ENCODE data around the gene NFASC.

The NFASC gene

GRCh38 chr1:205041998-205042910 is 171.6 kb downstream of the NFASC start:
- peak; percentile 81 for DNase-seq (ENCODE audit: low spot score)

DNA sequence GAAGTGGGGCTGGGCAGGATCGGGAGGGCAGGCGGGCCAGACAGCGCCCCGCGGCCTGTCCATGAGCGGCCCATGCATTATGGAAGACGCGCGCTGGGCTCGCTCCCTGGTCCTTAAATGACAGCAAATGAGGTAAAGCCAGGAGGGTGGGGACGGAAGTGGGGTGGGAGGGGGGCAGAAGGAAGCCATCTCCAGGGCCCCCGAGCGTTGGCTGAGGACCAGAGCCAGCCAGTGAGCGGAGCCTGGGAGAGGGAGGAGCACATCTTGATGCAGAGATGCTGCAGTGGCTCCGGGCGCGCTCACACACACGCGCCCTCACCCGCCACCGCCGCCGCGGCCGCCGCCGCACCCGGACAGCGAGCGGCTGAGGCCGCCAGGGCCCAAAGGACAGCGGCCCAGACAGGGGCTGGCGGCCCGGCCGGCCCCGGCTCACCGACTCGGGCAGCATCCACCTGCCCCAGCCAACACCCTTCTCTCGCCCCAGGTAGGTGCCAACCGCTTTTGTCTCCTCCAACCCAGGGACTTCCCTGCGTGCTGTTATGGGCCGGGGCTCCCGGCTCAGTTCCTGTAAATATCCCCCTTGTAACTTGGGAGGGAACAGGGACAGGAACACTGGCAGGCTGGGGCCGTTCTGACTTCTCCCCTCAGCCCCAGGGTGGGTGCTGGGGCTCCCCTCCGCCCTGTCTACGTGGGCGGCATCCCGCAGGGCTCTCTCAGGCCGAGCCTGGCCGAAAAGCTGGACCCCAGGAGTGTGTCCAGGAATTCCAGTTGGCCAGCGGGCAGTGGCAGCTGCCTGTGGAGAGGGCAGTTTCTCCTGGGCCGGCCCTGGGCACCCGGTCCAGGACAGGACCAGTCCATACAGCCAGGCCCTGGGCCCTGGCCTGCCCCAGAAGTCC is 172.5 kb downstream of the NFASC start, which contains the start of gene CNTN2:
TSS of gene CNTN2 (plus strand) at position 302 of the 896 bp plus-strand sequence. CDS start 9,974 bp downstream, outside the sequence.
- peak; percentile 87 for DNase-seq (ENCODE audit: low spot score)

DNA sequence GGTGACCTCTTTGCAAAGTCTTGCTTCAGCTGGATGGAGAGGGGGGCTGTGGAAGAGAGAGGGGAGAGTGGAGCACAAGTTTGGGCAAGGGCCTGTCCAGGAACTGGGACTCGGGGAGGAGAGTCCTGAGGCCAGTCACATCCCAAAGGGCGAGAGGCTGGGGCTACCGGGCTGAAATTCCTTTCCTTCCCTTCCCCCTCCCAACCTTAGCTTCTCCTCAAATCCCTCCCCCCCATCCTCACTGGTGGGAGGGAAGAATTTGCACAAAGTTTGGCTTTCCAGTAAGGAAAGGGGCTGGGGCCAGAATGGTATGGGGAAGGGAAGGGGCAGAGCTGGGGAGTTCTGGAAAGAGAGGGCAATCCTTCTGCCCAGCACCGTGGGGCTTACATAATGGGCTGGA is 173.2 kb downstream of the NFASC start:
- no peak for DNase-seq (ENCODE audit: low spot score)

DNA sequence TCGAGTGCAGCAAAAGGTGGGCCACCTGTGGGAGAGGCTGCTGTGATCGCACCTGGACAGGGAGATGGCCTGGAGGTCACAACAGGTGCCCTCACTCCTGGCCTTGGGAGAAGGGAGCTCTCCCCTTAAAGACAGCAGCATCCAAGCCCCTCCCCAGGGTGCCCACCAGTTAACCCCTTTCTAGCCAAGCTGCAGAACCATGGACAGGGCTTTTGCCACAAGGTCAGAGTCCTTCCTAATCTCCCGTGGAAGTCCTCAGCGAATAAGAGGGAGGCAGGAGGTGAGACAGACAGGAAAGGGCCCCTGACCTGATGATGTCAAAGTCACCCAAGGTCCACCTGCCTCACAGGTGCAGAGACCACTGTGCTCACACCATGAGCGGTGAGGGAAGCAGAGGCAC is 174.1 kb downstream of the NFASC start:
- no peak for DNase-seq (ENCODE audit: low spot score)

DNA sequence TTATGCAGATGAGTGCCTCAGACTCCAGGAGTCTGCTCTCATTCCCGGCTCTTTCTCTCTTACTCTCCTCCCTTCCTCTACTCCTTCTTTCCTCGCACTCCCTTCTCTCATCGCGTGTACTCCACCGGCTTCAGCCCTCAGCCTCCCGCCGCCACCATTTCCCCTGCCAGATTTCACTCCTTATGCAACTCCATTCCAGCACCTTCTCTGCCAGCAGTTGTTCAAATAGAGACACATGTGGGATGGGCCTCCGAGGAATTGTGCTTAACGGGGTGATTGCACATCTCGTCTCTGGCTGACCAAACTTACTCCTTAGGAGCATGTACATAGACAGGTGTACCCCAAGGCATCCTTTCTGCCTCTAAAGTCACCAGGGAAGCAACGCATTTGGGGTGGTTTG is 174.5 kb downstream of the NFASC start:
- no peak for DNase-seq (ENCODE audit: low spot score)

DNA sequence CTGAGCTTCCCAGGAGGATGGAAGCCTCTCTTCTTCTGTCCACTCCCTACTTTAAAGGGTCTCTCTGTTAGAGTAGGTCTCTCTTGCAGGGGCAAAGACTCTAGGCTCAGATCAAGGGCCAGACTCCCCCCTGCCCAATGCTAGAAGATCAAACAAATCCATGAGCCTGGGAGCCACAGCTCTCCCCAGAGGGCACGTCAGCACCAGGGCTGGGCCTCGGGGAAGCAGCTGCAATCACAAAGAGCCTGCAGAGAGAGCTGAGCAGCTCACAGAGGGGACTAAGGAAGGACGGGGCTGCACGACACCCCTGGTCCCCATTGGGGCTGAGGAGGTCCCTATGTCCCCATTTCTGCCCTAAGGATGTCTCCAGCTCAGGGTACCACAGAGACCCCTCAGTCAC is 176.2 kb downstream of the NFASC start:
- peak; percentile 83 for DNase-seq (ENCODE audit: low spot score)

DNA sequence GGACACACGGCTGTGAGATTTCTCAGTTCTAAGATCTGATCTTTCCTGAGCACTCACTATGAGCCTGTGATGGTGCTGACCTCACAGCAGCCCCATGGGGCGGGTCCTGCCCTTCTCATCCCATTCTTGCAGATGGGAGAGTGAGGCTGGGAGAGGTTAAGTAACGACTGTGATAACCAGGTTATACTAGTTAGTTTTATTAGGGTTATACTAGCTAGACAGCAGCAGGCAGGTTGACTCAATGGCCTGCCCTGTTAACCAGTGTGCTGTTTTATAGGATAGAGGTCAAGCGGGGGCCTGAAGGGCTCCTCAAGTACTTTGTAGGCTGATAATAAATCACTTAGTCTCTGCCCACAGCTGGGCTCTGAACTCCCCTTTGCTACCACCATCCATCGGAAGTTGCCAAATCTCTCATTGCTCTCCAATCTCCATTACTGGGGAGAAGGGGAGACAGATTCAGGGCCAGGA is 177.1 kb downstream of the NFASC start:
- DNase-seq (ENCODE audit: low spot score), result peak; percentile 87

GRCh38 chr1:205048382-205048781 is 177.7 kb downstream of the NFASC start:
- peak; percentile 96 for DNase-seq (ENCODE audit: low spot score)

DNA sequence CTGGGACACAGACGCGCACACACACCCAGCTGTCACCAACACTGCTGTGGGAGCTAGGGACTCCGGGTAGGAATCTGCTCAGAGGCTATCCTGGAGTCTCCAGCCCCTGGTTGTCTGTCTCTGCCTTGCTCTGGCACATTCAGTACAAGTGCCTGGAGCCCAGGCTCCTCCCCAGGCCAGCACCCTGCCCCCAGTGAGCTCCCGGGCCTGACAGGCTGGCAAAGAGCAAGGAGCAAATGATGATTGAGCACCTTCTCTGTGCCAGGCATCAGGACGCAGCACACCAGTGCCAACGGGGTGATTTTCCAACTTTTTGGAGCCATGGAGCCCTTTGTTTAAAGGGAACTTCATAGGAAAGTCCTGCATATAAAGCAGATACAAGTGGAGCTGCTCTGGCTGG is 178.8 kb downstream of the NFASC start:
- peak; percentile 74 for DNase-seq (ENCODE audit: low spot score)

- DNase-seq (ENCODE audit: low spot score), result no peak
Measured at GRCh38 chr1:205052690-205053089, 182.0 kb downstream of the NFASC start.

DNA sequence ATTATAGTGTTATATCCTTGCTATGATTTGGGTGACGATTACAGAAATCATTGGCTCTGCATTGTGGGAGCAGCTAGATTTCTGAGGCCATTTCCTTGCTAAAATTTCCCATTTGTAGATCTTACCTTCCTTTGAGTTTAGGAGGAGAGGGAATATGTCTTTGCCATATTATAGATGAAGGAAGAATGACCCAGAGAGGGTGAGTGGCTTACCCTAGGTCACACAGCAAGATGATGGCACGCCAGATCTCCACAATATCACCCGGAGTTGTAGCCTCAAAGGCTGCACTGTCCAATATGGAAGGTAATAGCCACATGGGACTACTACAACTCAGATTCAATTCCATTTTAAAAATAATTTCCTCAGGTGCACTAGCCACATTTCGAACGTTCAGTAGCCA is 182.6 kb downstream of the NFASC start:
- DNase-seq (ENCODE audit: low spot score), result no peak

DNA sequence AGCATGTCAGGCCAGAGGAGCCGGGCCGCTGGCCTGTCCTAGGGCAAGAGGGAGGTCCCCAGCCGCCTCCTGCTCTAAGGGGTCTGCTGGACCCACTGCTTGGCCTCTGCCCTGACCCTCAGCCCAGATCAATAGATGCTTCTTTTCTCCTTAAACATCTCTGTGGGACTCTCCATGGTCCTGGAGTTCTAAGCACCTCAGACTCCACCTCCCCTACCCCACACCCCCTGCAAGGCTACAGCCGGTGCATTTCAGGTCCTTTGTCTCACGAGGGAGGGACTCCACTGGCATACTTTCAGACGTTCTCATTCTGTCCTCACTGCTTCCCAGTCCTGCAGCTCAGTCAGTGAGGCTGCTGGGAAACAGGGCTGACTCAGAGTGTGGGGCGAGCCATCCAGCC is 183.4 kb downstream of the NFASC start:
- DNase-seq (ENCODE audit: low spot score), result no peak

DNA sequence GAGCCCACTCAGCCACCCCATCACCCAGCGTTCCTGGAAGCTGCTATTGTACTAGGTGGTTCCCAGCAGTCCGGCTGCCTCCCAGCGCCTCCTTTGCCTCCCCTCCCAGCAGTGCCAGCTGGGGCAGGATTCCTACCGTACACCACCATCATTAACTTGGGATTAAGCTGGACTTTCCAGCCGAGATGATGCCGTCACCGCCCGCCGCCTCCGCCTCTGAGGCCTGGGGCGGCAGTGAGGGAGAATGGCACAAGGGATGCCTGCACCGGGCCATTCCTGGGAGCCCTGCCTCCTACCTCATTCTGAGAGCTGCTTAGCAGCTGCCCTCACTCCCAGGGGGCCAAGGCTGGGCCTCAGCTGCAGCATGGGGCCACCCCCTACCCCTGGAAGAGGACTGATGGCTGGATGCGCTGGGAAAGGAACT is 185.5 kb downstream of the NFASC start:
- no peak for DNase-seq (ENCODE audit: low spot score)

DNA sequence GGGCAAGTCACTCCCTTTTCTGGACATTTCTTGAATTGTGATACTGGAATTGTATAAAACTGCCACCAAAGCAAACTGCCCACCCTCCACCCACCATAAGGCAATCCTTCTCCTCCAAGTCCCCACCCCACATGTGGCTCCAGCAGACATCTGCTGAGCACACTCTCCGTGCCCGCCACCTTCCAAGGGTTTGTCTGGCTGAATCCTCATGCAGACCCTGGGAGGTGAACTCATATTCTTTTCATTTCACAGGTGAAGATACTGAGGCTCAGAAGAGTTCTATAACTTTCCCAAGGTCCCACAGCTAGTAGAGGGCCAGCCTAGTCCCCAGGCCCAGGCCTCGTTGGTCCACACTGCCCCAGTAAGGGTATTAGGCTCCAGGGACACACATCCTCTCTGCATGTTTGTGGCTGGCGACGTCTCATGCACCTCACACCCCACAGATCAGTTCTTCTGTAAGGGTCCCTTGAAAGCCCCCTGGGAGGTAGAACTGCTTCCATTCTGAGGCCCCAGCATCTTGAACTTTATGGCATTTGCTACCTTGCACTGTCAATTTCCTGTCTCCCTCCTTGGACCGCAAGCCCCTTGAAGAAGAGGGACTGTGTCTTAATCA is 186.4 kb downstream of the NFASC start:
- DNase-seq (ENCODE audit: low spot score), result no peak

DNA sequence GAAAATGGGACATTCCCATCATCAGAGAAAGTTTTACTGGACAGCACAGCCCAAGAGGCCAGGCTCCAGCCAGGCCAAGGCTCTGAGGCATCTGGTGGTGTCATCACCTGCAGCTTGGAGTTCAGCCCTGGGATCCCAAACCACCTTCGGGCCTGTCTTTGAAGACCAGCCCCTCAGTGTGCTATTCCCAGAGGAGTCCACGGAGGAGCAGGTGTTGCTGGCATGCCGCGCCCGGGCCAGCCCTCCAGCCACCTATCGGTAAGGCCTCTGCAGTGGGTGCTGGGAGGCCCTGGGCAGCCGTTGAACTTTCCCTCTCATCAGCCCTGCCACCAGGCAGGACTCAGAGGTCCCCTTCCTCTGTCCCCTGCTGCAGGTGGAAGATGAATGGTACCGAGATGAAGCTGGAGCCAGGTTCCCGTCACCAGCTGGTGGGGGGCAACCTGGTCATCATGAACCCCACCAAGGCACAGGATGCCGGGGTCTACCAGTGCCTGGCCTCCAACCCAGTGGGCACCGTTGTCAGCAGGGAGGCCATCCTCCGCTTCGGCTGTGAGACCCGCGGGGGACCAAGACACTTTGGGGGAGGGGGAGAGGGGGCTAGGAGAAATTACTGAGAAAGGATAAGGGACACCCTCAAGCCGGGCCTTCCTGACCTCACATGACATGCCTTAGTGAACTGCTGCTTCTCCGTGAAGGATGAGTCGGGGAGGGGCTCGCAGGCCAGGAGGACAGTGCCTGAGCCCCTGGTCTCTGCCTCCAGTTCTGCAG is 187.3 kb downstream of the NFASC start:
- DNase-seq (ENCODE audit: low spot score), result no peak

- no peak for DNase-seq (ENCODE audit: low spot score)
Measured at GRCh38 chr1:205058853-205059252, 188.2 kb downstream of the NFASC start.

DNA sequence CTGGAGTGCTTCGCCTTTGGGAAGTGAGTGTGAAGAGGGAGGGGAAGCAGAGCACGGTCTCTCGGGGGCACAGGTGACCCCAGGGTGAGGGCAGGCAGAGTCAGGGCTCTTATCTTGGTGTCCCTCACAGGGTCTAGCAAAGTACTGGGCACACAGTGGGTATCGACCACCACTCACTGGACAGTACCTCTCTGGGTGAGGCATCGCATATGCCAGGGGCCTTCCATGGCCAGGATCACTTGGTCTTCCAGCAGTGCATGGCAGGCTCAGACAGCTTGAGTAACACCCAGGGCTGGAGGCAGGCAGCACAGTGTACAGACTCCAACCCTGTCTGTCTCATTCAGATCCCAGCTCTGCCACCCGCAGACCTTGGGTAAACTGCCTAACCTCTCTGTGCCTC is 189.0 kb downstream of the NFASC start:
- DNase-seq (ENCODE audit: low spot score), result no peak

DNA sequence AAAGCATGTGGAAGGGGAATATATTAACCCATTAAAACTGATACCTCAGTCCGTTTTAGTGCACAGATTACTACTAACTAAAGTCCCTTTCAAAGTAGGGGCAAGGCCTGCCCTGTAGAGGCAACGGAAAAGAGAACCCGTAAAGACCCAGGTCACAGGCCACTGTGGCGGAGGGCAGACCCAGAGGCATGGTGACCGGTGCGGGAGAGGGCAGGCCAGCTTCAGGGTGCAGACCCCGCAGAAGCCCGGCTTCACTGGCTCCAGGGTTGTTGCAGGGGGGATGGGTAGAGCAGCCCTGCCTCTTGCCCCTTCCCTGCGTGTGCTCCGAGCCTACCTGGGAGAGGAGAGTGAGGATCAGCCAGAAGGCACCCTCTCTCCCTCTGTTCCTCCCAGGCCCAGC is 190.1 kb downstream of the NFASC start:
- DNase-seq (ENCODE audit: low spot score), result no peak

DNA sequence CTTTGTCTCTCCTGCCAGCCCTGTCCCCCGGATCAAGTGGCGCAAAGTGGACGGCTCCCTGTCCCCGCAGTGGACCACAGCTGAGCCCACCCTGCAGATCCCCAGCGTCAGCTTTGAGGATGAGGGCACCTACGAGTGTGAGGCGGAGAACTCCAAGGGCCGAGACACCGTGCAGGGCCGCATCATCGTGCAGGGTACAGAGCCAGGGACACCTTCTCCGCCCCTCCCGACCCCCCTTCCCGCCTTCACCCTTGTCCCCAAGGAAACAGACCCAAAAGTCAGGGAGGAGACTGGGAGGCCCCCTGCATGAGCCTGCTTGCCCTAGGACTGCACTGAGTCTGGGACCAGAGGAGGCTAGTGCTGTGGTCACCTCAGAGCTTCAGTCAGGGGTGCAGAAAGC is 190.6 kb downstream of the NFASC start:
- no peak for DNase-seq (ENCODE audit: low spot score)

GRCh38 chr1:205061665-205062069 is 191.0 kb downstream of the NFASC start:
- DNase-seq (ENCODE audit: low spot score), result peak; percentile 87

GRCh38 chr1:205062319-205062718 is 191.7 kb downstream of the NFASC start:
- DNase-seq (ENCODE audit: low spot score), result no peak
